Measurements from ENCODE around the gene RELCH.

The RELCH gene

DNA sequence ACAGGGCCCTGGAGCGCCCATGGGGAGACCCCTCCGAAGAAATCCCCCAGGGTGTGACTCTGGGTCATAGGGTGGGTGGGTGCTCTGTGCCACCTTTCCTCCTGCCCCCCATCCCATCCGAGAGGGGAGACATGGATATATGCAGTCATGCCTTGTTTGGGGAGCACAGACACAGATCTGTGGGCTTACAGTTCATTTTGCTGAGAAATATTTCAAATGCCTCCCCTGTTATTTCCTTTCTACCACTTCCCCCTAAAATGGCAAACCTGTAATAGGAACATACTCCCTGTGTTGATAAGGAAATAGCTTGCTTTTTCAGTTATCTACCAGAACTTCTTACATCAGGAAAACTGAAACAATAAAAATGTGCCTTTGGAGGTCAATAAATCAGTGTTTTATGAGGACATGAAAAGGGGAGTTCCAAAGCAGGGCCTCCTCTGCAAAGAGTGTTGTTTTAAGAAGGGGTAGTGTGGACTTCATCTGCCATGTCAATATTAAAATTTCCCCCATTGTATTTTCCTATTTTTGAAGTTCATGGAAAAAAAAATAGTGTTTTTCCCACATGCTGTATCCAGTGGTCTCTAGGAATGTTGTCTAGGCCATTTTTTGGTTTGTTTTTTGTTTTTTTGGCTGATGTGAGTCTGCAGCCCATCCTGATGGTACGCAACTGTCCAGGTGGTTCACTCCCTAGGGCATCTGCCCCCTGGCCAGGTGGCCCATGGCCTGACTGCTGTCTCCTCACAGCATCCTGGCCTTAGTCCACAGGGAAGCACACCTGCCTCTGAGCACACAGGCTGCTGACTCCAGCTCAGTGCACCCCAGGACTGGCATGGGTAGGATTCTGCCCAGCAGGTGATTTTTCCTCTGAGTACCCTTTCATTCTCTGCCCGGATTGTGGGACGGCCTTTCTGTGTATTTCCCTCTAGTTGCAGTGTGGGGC, 141.8 kb downstream of the RELCH start:
- Mint-ChIP-seq H3K27ac (no peak overlapping the region), H3K27me3 (peaks cover 48 to 69% of the 10 kb centered on the region in 2 donors), H3K4me1 (peaks cover 34 to 43% of the 10 kb centered on the region in 2 donors), H3K4me3 (no peak overlapping the region), H3K36me3 (peaks cover 3 to 9% of the 10 kb centered on the region in 2 donors), H3K9me3 (no peaks in the 10 kb centered on the region)
- DNase-seq (no peak), ATAC-seq (replicated peaks) (no peak)

DNA sequence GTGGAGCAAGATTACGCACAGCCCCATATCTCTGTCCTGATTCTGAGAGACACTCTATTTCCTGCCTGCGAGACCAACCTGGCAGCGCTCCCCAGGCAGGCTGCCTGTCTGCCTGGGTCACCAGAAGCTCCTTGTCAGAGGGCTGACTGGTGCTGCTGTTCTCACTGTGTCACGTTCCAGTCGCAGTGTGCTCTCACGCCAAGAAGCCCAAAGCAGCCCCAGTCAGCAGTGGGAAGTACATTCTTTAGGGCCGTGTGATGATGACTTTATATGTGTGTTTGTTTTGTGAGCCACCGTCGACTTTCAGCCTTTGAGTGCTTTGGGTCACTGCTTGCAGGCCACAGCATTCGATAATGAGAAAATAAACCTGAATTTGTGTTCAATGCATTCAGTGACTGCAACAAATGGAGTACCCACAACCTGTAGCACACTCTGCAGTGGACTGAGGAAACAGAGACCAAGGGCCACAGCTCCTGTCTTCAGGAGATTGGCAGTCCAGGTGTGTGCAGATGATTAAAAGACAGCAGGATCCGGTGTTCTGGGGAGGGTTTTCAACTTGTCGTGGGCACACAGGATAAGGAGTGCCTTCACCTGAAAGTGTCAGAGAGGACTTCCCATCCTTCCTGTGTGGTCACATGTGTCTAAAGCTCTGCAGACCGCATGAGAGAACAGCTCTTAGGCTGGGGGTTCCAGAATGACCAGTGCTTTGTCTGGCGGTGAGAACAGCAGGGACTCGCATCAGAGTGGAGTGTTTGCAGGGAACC, 142.8 kb downstream of the RELCH start:
- peaks cover 25 to 34% of the 10 kb centered on the region in 2 donors for H3K4me1 Mint-ChIP-seq
- H3K4me3 Mint-ChIP-seq = no peak overlapping the region
- ATAC-seq (replicated peaks) = no peak
- DNase-seq = no peak
- no peaks in the 10 kb centered on the region for H3K9me3 Mint-ChIP-seq
- peaks cover 44 to 63% of the 10 kb centered on the region in 2 donors for H3K27me3 Mint-ChIP-seq
- H3K27ac Mint-ChIP-seq = no peak overlapping the region
- H3K36me3 Mint-ChIP-seq = peaks cover 3 to 9% of the 10 kb centered on the region in 2 donors

DNA sequence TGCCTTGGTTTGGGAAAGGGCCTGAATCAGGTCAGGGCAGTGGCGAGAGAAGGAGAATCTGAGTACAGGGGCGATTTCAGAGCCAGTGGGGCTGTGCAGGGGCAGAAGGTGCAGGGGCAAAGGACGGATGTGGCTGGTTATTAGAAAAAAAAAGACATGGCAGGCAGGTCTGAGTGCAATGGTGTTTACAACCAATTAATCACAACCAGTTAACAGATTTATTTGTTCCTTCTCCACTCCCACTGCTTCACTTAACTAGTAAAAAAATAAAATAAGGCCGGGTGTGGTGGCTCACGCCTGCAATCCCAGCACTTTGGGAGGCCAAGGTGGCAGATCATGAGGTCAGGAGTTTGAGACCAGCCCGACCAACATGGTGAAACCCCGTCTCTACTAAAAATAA, 143.6 kb downstream of the RELCH start:
- Mint-ChIP-seq H3K4me3 (no peak overlapping the region), H3K27ac (no peak overlapping the region), H3K27me3 (peaks cover 44 to 62% of the 10 kb centered on the region in 2 donors), H3K4me1 (peaks cover 25 to 32% of the 10 kb centered on the region in 2 donors), H3K36me3 (peaks cover 3 to 9% of the 10 kb centered on the region in 2 donors), H3K9me3 (no peaks in the 10 kb centered on the region)
- DNase-seq = no peak
- no peak for ATAC-seq (replicated peaks)

DNA sequence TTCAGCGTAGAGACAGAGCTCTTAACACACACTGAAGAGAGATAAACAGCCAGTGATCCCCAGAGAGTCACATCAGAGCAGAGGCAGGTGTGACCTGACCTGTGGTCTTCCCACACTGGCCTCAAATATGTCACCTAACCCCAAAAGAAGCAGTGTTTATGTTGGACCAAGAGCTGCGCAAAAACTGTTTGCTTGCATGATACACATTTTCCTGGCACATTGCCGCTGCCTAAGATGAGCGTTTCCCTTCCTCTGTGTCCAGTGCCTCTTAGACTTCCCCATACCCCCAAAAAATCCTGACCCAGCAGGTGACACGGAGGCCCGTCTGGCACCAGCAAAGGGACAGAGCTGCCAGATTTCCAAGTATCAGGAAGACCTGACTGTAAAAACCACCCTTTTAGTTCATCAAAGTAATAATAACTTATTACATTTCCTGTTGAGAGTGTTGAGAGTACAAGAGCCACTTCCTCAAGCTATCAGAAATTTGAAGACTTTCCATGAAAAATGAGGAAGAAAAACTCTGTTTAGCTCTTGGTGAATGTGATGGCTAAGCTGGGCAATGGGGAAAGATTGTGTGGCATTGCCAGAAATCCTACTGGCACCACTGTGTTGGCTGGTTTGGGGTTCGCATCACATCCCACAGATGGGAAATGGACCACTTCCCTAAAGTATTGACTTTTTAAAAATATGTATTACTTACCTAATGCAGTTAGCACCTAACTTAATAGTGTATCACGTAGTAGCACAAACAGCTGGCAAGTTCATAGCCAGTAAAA, 144.7 kb downstream of the RELCH start:
- Mint-ChIP-seq H3K36me3 (peaks cover 0 to 9% of the 10 kb centered on the region in 2 donors), H3K27me3 (peaks cover 38 to 52% of the 10 kb centered on the region in 2 donors), H3K4me3 (no peak overlapping the region), H3K27ac (no peak overlapping the region), H3K9me3 (no peaks in the 10 kb centered on the region), H3K4me1 (peaks cover 19 to 25% of the 10 kb centered on the region in 2 donors)
- ATAC-seq (replicated peaks) (peak; percentile 33 to 47), DNase-seq (no peak)

DNA sequence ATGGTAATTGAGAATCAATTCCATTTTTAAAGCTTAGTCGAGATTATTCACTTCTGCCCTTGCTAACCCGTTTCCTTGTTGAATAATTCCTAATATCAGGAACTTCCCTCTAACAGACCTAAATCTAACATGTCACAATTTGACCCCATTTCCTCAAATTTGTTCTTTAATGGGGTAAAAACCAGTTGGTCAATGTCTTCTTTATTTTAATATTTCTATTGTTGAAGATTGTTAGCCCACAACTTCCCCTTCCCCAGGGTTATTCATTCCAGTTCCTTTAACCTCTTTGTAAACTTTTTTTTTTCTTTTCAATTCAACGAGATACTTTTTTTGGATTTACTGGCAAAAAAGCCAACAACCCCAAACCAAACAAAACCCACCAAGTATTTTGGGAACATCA, 145.4 kb downstream of the RELCH start:
- no peak overlapping the region for H3K27ac Mint-ChIP-seq
- peaks cover 40 to 48% of the 10 kb centered on the region in 2 donors for H3K27me3 Mint-ChIP-seq
- peaks cover 0 to 9% of the 10 kb centered on the region in 2 donors for H3K36me3 Mint-ChIP-seq
- ATAC-seq (replicated peaks) = peak in 1 of 2 donors; percentile 6
- H3K4me3 Mint-ChIP-seq = no peak overlapping the region
- H3K4me1 Mint-ChIP-seq = peaks cover 19 to 25% of the 10 kb centered on the region in 2 donors
- no peak for DNase-seq
- H3K9me3 Mint-ChIP-seq = no peaks in the 10 kb centered on the region

DNA sequence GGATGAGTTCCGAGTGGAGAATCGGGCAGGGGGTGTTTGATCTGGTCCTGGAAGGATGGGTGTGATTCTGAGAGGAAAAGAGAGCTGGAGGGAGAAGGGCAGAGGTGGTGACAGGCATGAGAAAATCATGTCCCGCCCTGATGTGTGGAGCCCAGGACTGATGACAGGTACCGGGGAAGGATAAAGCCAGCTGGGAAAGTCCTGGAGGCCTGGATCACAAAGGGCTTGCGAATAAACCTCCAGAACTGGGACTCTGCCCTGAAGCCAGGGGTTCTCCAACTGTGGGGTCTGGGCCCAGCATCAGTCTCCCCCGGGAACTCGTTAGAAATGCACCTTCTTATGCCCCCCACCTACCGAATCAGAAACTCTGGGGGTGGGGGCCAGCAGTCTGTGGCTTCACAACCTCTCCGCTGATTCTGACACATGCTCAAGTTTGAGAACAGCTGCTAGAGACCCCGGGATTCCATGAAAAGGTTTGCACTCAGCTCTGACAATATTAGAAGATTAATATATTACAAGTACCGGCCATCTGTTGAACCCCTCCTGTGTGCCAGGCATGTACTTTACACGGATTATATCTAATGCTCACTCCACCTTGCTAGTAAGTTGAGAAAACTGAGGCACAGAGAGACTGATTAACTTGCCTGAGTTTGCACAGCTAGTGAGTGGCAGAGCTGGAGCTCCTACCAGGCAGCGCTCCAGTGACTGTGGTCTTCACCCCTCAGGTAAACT, 146.1 kb downstream of the RELCH start:
- no peak overlapping the region for H3K4me3 Mint-ChIP-seq
- peaks cover 21 to 25% of the 10 kb centered on the region in 2 donors for H3K4me1 Mint-ChIP-seq
- DNase-seq (no peak), ATAC-seq (replicated peaks) (no peak)
- peaks cover 41 to 42% of the 10 kb centered on the region in 2 donors for H3K27me3 Mint-ChIP-seq
- no peak overlapping the region for H3K27ac Mint-ChIP-seq
- H3K36me3 Mint-ChIP-seq = peaks cover 0 to 6% of the 10 kb centered on the region in 2 donors
- H3K9me3 Mint-ChIP-seq = no peaks in the 10 kb centered on the region

DNA sequence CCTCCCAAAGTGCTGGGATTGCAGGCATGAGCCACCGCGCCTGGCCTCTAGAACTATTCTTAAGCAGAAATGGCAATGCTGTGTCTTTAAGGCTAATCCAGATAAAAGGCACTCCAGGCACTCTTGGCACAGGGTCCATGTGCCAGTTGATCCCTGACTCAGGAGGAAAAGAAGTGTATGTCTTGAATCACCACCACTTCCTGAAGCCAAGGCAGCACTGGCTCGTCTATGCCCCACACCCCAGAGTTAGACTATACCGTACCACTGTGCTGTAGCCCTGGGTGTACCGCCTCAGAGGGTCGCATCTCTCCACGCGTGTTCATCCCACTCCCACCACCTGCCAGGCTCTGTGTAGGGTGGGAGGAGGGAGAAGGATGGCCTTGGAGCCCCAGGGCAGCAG, 147.1 kb downstream of the RELCH start:
- Mint-ChIP-seq H3K9me3 (no peaks in the 10 kb centered on the region), H3K4me1 (peaks cover 24 to 27% of the 10 kb centered on the region in 2 donors), H3K27ac (no peak overlapping the region), H3K27me3 (peaks cover 36 to 39% of the 10 kb centered on the region in 2 donors), H3K4me3 (no peak overlapping the region), H3K36me3 (peaks cover 0 to 6% of the 10 kb centered on the region in 2 donors)
- DNase-seq (no peak), ATAC-seq (replicated peaks) (no peak)

DNA sequence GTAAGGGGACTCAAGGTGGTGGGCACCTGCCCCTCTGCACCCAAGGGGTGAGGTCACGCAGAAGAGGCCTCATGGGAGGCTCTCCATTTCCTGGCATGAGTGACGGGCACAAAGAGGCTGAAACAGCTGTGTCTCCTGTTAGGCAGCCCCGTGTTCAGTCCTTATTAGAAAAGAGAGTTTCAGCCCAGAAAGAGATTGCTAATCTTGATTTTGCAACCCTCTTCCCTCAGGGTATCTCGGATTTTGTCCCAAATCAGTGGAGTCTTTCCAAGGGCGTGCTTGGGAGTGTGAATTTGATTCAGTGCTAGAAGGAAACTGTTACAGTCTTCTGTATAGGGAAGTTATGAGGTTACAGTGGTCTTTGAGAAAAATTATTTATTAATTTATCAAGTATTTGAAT, 148.4 kb downstream of the RELCH start:
- ATAC-seq (replicated peaks) (no peak), DNase-seq (no peak)
- Mint-ChIP-seq H3K9me3 (no peaks in the 10 kb centered on the region), H3K27ac (no peak overlapping the region), H3K4me3 (no peak overlapping the region), H3K36me3 (peaks cover 0 to 1% of the 10 kb centered on the region in 2 donors), H3K27me3 (peaks cover 31 to 33% of the 10 kb centered on the region in 2 donors), H3K4me1 (peaks cover 21 to 28% of the 10 kb centered on the region in 2 donors)

DNA sequence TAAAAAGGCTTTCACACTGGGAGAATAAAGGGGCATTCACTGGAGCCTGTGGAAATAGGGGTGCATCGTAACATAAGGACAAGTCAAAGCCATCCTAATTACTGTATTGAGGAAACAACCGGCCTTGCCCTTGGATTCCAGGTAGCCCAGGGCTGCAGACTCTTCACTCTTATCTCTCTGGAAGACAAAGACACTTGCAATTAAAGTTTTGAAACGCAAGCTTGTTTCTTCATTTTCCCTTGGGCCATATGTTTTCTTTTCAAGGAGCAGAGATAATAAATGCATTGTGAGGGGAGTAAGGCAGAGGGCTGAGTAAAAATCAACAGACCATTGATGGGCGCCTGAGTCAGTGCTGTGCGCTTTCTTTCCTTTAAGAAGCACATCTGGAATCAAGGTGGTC, 149.6 kb downstream of the RELCH start:
- Mint-ChIP-seq H3K4me1 (peaks cover 18 to 22% of the 10 kb centered on the region in 2 donors), H3K27ac (no peak overlapping the region), H3K9me3 (no peaks in the 10 kb centered on the region), H3K36me3 (no peaks in the 10 kb centered on the region), H3K27me3 (peaks cover 25 to 29% of the 10 kb centered on the region in 2 donors), H3K4me3 (no peak overlapping the region)
- ATAC-seq (replicated peaks) (no peak), DNase-seq (no peak)

DNA sequence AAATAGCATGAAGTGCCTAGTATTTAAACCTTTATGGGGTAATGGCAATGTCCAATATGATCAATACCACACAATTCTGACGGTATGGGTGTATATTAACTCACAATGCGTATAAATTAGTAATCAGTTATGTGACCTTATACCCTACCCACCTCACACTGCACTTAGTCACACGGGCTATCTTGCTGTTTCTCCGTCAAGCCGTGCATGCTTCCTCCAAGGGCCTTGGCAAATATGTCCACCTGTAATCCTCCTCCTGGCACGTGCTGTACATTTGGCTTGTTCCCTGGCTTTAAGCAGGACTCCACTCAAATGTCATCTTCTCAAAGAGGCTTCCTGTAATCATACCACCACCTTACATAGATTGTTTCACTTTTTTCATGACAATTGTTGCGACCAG, 150.3 kb downstream of the RELCH start:
- DNase-seq = no peak
- no peaks in the 10 kb centered on the region for H3K36me3 Mint-ChIP-seq
- no peak overlapping the region for H3K27ac Mint-ChIP-seq
- no peak for ATAC-seq (replicated peaks)
- no peak overlapping the region for H3K4me3 Mint-ChIP-seq
- no peaks in the 10 kb centered on the region for H3K9me3 Mint-ChIP-seq
- peaks cover 21 to 25% of the 10 kb centered on the region in 2 donors for H3K27me3 Mint-ChIP-seq
- H3K4me1 Mint-ChIP-seq = peaks cover 14 to 15% of the 10 kb centered on the region in 2 donors

DNA sequence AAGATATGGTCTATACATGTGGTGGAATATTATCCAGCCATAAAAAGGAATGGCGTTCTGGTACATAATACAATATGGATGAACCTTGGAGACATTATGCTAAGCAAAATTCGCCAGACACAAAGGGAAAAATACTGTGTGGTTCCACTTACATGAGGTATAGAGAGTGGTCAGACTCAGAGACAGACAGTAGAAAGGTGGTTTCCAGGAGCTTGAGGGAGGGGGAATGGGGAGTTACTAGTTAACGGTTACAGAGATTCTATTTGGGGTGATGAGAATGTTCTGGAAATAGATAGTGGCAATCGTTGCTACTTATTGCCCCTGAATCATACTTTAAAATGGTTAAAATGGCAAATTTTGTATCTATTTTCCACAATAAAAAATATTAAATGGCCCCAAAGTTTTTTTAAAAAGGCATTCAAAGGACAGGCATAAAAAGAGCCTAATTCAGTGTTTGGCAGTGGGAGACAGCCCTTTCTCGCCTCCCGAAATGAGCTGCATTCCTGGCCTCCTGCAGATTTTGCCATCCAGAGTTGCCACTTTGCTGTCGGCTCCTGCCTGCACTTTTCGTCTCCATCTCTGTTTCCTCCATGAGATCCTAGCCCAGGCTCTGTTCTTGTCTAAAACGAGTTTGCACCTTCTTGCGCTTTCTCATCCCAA, 151.5 kb downstream of the RELCH start:
- no peaks in the 10 kb centered on the region for H3K9me3 Mint-ChIP-seq
- DNase-seq (no peak), ATAC-seq (replicated peaks) (no peak)
- H3K27ac Mint-ChIP-seq = no peak overlapping the region
- peaks cover 13 to 20% of the 10 kb centered on the region in 2 donors for H3K27me3 Mint-ChIP-seq
- H3K4me3 Mint-ChIP-seq = no peak overlapping the region
- peaks cover 8 to 10% of the 10 kb centered on the region in 2 donors for H3K4me1 Mint-ChIP-seq
- no peaks in the 10 kb centered on the region for H3K36me3 Mint-ChIP-seq

DNA sequence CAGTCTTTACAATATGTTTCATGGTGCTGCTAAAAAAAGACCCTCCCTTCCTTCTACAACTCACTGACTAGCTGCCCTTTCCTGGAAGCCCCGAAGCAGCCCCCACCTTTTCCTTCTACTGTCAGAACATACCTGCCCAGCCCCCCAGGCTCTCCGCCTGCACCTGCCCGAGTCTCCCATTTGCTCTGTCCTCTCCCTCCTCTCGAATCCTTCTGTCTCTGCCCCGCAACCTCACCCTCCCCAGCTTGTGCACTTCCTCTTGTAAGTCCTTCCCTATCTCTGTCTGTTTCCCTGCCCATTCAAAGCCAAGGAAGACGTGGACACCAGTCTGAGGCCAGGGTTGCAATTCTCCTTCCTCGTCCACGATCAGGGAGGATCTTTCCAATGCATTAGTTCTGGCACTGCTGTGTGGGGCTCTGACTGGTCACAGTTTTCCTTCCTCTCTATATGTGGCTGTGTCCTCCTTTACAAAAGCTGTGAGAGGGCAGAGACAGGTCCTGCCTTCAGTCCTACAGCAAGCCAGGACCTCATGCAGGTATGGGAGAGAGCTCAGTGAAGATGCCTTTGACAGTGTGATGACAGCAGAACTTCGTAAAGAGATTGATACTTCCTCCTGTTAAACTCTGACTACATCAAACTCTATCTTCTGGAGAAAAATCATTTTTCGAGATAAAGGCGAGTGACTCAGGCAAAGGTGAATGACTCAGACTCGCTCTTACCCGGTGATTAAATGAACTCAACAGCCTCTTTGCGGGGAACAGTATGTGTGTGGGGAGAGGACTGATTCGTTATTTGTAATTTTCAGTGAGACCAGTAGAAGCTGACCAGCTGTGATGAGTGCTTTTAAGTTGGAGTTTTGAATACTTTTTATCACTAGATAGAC, 152.3 kb downstream of the RELCH start:
- Mint-ChIP-seq H3K4me3 (no peak overlapping the region), H3K27me3 (peaks cover 13 to 20% of the 10 kb centered on the region in 2 donors), H3K36me3 (no peaks in the 10 kb centered on the region), H3K27ac (peak overlapping the region; percentile 27), H3K9me3 (no peaks in the 10 kb centered on the region), H3K4me1 (peaks cover 8 to 10% of the 10 kb centered on the region in 2 donors)
- peak; percentile 31 to 68 for ATAC-seq (replicated peaks)
- DNase-seq = no peak
